HCT116 (cell line): ENCODE measurements around the gene HAAO. TPM values are rescaled to one million over a fixed set of nuclear protein-coding genes. Genes with fewer than 3 reads are reported as not detected.

ENCODE experiments used
- ATAC-seq: fragments of 200-7000 bp; cut with Tn5 transposase; 2 replicates; pipeline ENCODE4 v1.9.1; 2020; ENCODE audit warnings: mild to moderate bottlenecking, moderate library complexity
- BruUV-seq: library from RNA; stranded (reverse); fragments of 400-500 nt; replicated peaks from 2 replicates; lab custom pipeline; 2021; lab: Mats Ljungman, UMichigan
- CTCF ChIA-PET: fragments of 300-600 bp; sonication (Branson Sonifier 250); formaldehyde crosslinking; loops from one replicate; lab custom pipeline; 2021; ENCODE audit warnings: antibody characterized with exemption; lab: Charles Lee
- POLR2A ChIA-PET: fragments of 300-600, 350-600 bp; sonication (Branson Sonifier 250); formaldehyde crosslinking; loops from one replicate; lab custom pipeline; 2021; ENCODE audit warnings: antibody characterized with exemption; lab: Charles Lee
- RAD21 ChIA-PET, 2 experiments: fragments of 300-600 bp; sonication (Branson Sonifier 250); formaldehyde crosslinking; loops; one replicate each; lab custom pipeline; 2023; ENCODE audit warnings: low total read pairs in 2 of 2; ENCODE audit not compliant: uncharacterized antibody in 2 of 2, unreplicated experiment in 2 of 2, low non-redundant PET in 1 of 2; lab: Charles Lee
- DNase-seq: peaks from one replicate; pipeline ENCODE4 v3.0.0-alpha.2; 2010; ENCODE audit warnings: low read depth, low spot score
- H2AFZ ChIP-seq: fragments of 200-600 bp; shearing (Covaris generic), sonication (generic); 2 replicates; pipeline ENCODE4 v1.6.1; 2017; ENCODE audit warnings: low read depth, mixed run types, mixed read lengths, antibody characterized with exemption, low read length; ENCODE audit not compliant: poor library complexity, severe bottlenecking
- H3K27ac ChIP-seq: 2 replicates; pipeline ENCODE4 v1.5.1; 2012; ENCODE audit warnings: low read depth, low read length
- H3K27me3 ChIP-seq: fragments of 200-600 bp; sonication (generic); 2 replicates; pipeline ENCODE4 v1.6.1; 2016; ENCODE audit warnings: mixed run types, low read length, mixed read lengths; ENCODE audit not compliant: insufficient read depth
- H3K36me3 ChIP-seq, 2 experiments: fragments of 200-500 bp in 1 of 2; fragments of 200-600 bp in 1 of 2; sonication (Bioruptor generic) in 1 of 2; sonication (generic) in 1 of 2; 2 replicates each; pipeline versions ENCODE4 v1.5.1 to v1.6.1; 2014 to 2016; ENCODE audit warnings: low read length in 2 of 2, inconsistent platforms in 1 of 2, mixed read lengths in 1 of 2, mixed run types in 1 of 2; ENCODE audit not compliant: insufficient read depth in 2 of 2, control insufficient read depth in 1 of 2
- H3K4me1 ChIP-seq, 2 experiments: fragments of 200-600 bp in 1 of 2; sonication (generic) in 1 of 2; 2 replicates each; pipeline versions ENCODE4 v1.5.1 to v1.6.1; 2012 to 2017; ENCODE audit warnings: low read length in 2 of 2, inconsistent platforms in 1 of 2, mild to moderate bottlenecking in 1 of 2, mixed read lengths in 1 of 2, mixed run types in 1 of 2, moderate library complexity in 1 of 2; ENCODE audit not compliant: insufficient read depth in 2 of 2, control insufficient read depth in 1 of 2
- H3K4me2 ChIP-seq: fragments of 200-600 bp; sonication (generic); 2 replicates; pipeline ENCODE4 v1.6.1; 2017; ENCODE audit warnings: mixed run types, low read length, mixed read lengths
- H3K4me3 ChIP-seq, 2 experiments: fragments of 200-600 bp in 1 of 2; sonication (generic) in 1 of 2; replicated peaks in 1 of 2; 2 replicates each; pipeline ENCODE4 v1.5.1; 2011 to 2016; ENCODE audit warnings: low read length in 2 of 2, control low read depth in 1 of 2, low read depth in 1 of 2, mild to moderate bottlenecking in 1 of 2, mixed read lengths in 1 of 2, mixed run types in 1 of 2
- H3K79me2 ChIP-seq: fragments of 200-600 bp; sonication (generic); 2 replicates; pipeline ENCODE4 v1.6.1; 2017; ENCODE audit warnings: mild to moderate bottlenecking, mixed run types, low read length, moderate library complexity, mixed read lengths; ENCODE audit not compliant: insufficient read depth
- H3K9ac ChIP-seq: fragments of 200-600 bp; sonication (generic); 2 replicates; pipeline ENCODE4 v1.6.1; 2016; ENCODE audit warnings: low read length, mixed read lengths
- H3K9me2 ChIP-seq: fragments of 200-600 bp; sonication (generic), shearing (Covaris generic); 2 replicates; pipeline ENCODE4 v1.6.1; 2017; ENCODE audit warnings: mixed run types, mild to moderate bottlenecking, moderate library complexity; ENCODE audit not compliant: insufficient read depth
- H3K9me3 ChIP-seq, 2 experiments: fragments of 200-500 bp in 1 of 2; fragments of 200-600 bp in 1 of 2; sonication (Bioruptor generic) in 1 of 2; sonication (generic) in 1 of 2; 2 replicates each; pipeline ENCODE4 v1.6.1; 2014 to 2017; ENCODE audit warnings: low read length in 2 of 2, mixed read lengths in 2 of 2, inconsistent platforms in 1 of 2, low read depth in 1 of 2, mild to moderate bottlenecking in 1 of 2, mixed run types in 1 of 2, moderate library complexity in 1 of 2; ENCODE audit not compliant: control insufficient read depth in 1 of 2, insufficient read depth in 1 of 2
- H4K20me1 ChIP-seq: fragments of 200-600 bp; sonication (generic), shearing (Covaris generic); 2 replicates; pipeline ENCODE4 v1.6.1; 2017; ENCODE audit warnings: mixed run types, mild to moderate bottlenecking, moderate library complexity; ENCODE audit not compliant: insufficient read depth
- ATF3 ChIP-seq: IDR thresholded peaks from 2 replicates; pipeline ENCODE4 v1.6.1; 2012
- CEBPB ChIP-seq: IDR thresholded peaks from 2 replicates; pipeline ENCODE4 v1.6.1; 2012; ENCODE audit warnings: low read depth
- CTCF ChIP-seq, 3 experiments: fragments of 200-600 bp in 1 of 3; sonication (generic) in 1 of 3; IDR thresholded peaks in 2 of 3; conservative IDR thresholded peaks in 1 of 3; 2 replicates each; pipeline ENCODE4 v1.5.1; 2012 to 2017; ENCODE audit warnings: low read depth in 2 of 3, low read length in 2 of 3, antibody characterized with exemption in 1 of 3, borderline replicate concordance in 1 of 3, control low read depth in 1 of 3, mild to moderate bottlenecking in 1 of 3, mixed read lengths in 1 of 3, mixed run types in 1 of 3, moderate library complexity in 1 of 3; ENCODE audit not compliant: insufficient read depth in 1 of 3
- EGR1 ChIP-seq: IDR thresholded peaks from 2 replicates; pipeline ENCODE4 v1.6.1; 2012; ENCODE audit warnings: low read depth
- ELF1 ChIP-seq: IDR thresholded peaks from 2 replicates; pipeline ENCODE4 v1.6.1; 2012; ENCODE audit warnings: low read depth, borderline replicate concordance
- EZH2 ChIP-seq: fragments of 200-600 bp; sonication (generic); IDR thresholded peaks from 2 replicates; pipeline ENCODE4 v1.6.1; 2017; ENCODE audit warnings: antibody characterized with exemption, mixed run types
- EZH2phosphoT487 ChIP-seq: fragments of 200-600 bp; IDR thresholded peaks from 2 replicates; pipeline ENCODE4 v1.6.1; 2018; ENCODE audit warnings: antibody characterized with exemption, borderline replicate concordance
- FOSL1 ChIP-seq: IDR thresholded peaks from 2 replicates; pipeline ENCODE4 v1.6.1; 2012; ENCODE audit warnings: low read depth
- POLR2AphosphoS5 ChIP-seq: IDR thresholded peaks from 2 replicates; pipeline ENCODE4 v1.6.1; 2011; ENCODE audit warnings: mild to moderate bottlenecking, low read depth, low read length, moderate library complexity
- SIN3A ChIP-seq: IDR thresholded peaks from 2 replicates; pipeline ENCODE4 v1.6.1; 2012; ENCODE audit warnings: low read depth
- SP1 ChIP-seq: IDR thresholded peaks from 2 replicates; pipeline ENCODE4 v1.6.1; 2012; ENCODE audit warnings: low read depth
- SRF ChIP-seq: IDR thresholded peaks from 2 replicates; pipeline ENCODE4 v1.6.1; 2012; ENCODE audit warnings: low read depth
- TCF7L2 ChIP-seq: IDR thresholded peaks from 2 replicates; pipeline ENCODE4 v1.7.0; 2011; ENCODE audit warnings: borderline replicate concordance, inconsistent platforms; ENCODE audit not compliant: insufficient read depth, insufficient read length; ENCODE audit errors: extremely low read depth
- YY1 ChIP-seq: IDR thresholded peaks from 2 replicates; pipeline ENCODE4 v1.6.1; 2011; ENCODE audit warnings: low read length, low read depth, moderate library complexity, mild to moderate bottlenecking; ENCODE audit not compliant: insufficient replicate concordance; ENCODE audit errors: extremely low read depth
- ZFX ChIP-seq: fragments of 450-650 bp; IDR thresholded peaks from 2 replicates; pipeline ENCODE4 v1.6.1; 2017
- intact Hi-C: fragments of 100-400 bp; cut with micrococcal nuclease; formaldehyde crosslinking; loops from 2 replicates; pipeline ENCODE4 v1.10.0; 2022
- total RNA-seq: library from RNA; stranded (reverse); gene quantifications from one replicate; pipeline ENCODE4 v1.2.1, GENCODE V29; 2021; ENCODE audit not compliant: unreplicated experiment
- TF ChIP-seq, protein P1 (sequence below): IDR thresholded peaks from 2 replicates; pipeline ENCODE4 v1.6.1; 2012

Gene HAAO
- total RNA-seq, 1 experiment from 2014 or later, result not detected

GRCh38 chr2:42761554-42761953 is 30.8 kb downstream of the HAAO start:
- no peak overlapping the region for H3K27ac ChIP-seq
- H3K9me3 ChIP-seq, result no peaks in the 10 kb centered on the region
- intact Hi-C loops, result no loop called here
- H2AFZ ChIP-seq, result no peak overlapping the region
- no peak overlapping the region for H3K9ac ChIP-seq
- H3K36me3 ChIP-seq, result no peaks in the 10 kb centered on the region
- RAD21 ChIA-PET, result no interaction called here
- H3K9me2 ChIP-seq, result no peaks in the 10 kb centered on the region
- H3K4me1 ChIP-seq, result peaks cover 0 to 6% of the 10 kb centered on the region in 2 experiments; a peak in 2 of 4 replicates
- no peak overlapping the region for H3K4me3 ChIP-seq
- POLR2A ChIA-PET, result no interaction called here
- DNase-seq, result no peak
- H3K79me2 ChIP-seq, result no peaks in the 10 kb centered on the region
- no TSS peak for BruUV-seq
- CTCF ChIA-PET, result no interaction called here
- H3K27me3 ChIP-seq, result no peaks in the 10 kb centered on the region
- TF ChIP-seq SP1, result no peak
- no peak for TF ChIP-seq SRF
- no peak for TF ChIP-seq ELF1
- no peak for TF ChIP-seq EZH2
- TF ChIP-seq CTCF (IDR thresholded peaks at IDR 0.05 in 2 of 3, conservative IDR thresholded peaks at IDR 0.05 in 1 of 3; ENCODE audit: borderline replicate concordance in 1 of 3, insufficient read depth in 1 of 3, low read depth in 2 of 3, low read length in 2 of 3), result no peak
- TF ChIP-seq, protein P1, sequence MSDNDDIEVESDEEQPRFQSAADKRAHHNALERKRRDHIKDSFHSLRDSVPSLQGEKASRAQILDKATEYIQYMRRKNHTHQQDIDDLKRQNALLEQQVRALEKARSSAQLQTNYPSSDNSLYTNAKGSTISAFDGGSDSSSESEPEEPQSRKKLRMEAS, result no peak
- TF ChIP-seq, all 23 proteins: peak for 0
- H4K20me1 ChIP-seq, result no peaks in the 10 kb centered on the region
- H3K4me2 ChIP-seq, result no peak overlapping the region
- ATAC-seq, result 0 out of 2 replicates have a peak, but pooled peaks have one; percentile 37

- H3K9me3 ChIP-seq, result no peaks in the 10 kb centered on the region
- no peak overlapping the region for H3K4me2 ChIP-seq
- no peaks in the 10 kb centered on the region for H3K9me2 ChIP-seq
- ChIA-PET CTCF (no interaction called here), RAD21 (no interaction called here), POLR2A (no interaction called here)
- DNase-seq (no peak), ATAC-seq (no peak)
- no TSS peak for BruUV-seq
- no peak overlapping the region for H3K9ac ChIP-seq
- H2AFZ ChIP-seq, result no peak overlapping the region
- H4K20me1 ChIP-seq, result no peaks in the 10 kb centered on the region
- peaks cover 0 to 6% of the 10 kb centered on the region in 2 experiments; a peak in 2 of 4 replicates for H3K4me1 ChIP-seq
- no peaks in the 10 kb centered on the region for H3K36me3 ChIP-seq
- intact Hi-C loops, result no loop called here
- H3K79me2 ChIP-seq, result no peaks in the 10 kb centered on the region
- no peak overlapping the region for H3K4me3 ChIP-seq
- no peak overlapping the region for H3K27ac ChIP-seq
- H3K27me3 ChIP-seq, result no peaks in the 10 kb centered on the region
- TF ChIP-seq EZH2phosphoT487, result no peak
- TF ChIP-seq TCF7L2, result no peak
- TF ChIP-seq, protein P1, result no peak
- no peak for TF ChIP-seq YY1
- TF ChIP-seq SIN3A, result no peak
- TF ChIP-seq CEBPB, result no peak
- no peak for TF ChIP-seq ELF1
- TF ChIP-seq ZFX, result no peak
- no peak for TF ChIP-seq SRF
- no peak for TF ChIP-seq CTCF (IDR thresholded peaks at IDR 0.05 in 2 of 3, conservative IDR thresholded peaks at IDR 0.05 in 1 of 3; ENCODE audit: borderline replicate concordance in 1 of 3, insufficient read depth in 1 of 3, low read depth in 2 of 3, low read length in 2 of 3)
- TF ChIP-seq POLR2AphosphoS5, result no peak
- TF ChIP-seq FOSL1, result no peak
- no peak for TF ChIP-seq ATF3
- no peak for TF ChIP-seq EGR1
Measured at GRCh38 chr2:42758751-42759150, 33.6 kb downstream of the HAAO start.
